Activated T-helper 9 cell treated with anti-CD3 and anti-CD28 coated beads, Interleukin-2, amount 50 U/mL, for 16 hours (primary cell): ENCODE results near the gene SORCS3.

Source experiments
- DNase-seq: peaks from one replicate; pipeline ENCODE4 v3.0.0-alpha.2; 2020; ENCODE audit warnings: low read depth

Gene SORCS3

GRCh38 chr10:105189463-105189800 lies 548.3 kb downstream of the SORCS3 start:
- no peak for DNase-seq

GRCh38 chr10:105192146-105192545 lies 551.1 kb downstream of the SORCS3 start:
- no peak for DNase-seq

DNA sequence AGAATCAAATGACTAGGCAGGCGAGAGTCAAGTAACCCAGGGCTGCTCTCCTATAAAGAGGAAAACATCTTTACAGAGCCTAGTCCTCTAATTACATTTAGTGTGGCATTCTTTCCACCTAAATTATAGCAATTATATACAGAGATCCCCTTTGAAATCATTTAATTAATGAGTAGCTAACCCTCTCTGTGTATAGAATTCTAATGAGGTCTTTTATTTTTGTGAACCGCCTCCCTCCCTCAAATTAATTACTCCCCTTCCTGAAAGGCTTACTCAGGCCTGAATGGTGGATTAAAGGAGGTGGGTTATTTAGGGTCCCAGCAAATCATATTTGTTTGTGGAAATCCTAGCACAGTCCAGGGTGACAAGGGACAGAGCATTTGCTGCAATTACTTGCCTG lies 551.8 kb downstream of the SORCS3 start:
- no peak for DNase-seq

- DNase-seq: no peak
Measured at GRCh38 chr10:105195831-105196230, 554.7 kb downstream of the SORCS3 start.

DNA sequence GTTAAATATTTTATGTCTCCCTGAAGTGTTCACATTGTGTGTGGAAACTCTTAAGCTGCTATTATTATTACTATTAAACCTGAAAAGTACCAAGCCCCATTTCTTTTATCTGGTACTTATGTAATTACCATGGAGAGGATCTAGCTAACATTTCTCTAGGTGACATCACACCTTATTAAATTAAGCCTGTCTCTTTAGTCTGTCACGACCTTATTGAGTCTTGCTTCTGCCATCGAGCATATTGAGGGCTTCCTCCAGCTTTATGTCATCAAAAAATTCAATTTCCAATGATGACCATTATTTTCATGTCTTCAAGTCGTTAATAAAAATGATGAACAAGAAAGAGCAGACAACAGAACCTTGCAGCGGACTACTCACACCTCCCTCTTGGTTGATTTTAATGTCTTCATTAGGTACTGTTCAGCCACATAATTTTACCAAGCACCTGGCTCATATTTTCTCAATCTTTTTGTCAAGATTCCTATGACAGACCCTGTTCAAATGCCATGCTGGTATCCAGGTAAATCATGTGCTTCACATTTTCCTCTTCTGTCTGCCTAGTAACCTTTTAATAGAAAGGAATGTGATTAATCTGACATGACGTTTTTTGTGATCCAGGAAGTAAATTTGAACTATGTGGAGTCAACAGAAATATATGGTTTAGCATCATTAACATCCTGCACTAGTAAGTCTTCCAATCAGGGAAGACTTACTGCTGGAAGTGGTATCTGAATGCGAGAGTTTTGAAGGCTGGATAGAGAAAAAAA lies 556.7 kb downstream of the SORCS3 start:
- no peak for DNase-seq

- no peak for DNase-seq
Measured at GRCh38 chr10:105206616-105207015, 565.5 kb downstream of the SORCS3 start.

DNA sequence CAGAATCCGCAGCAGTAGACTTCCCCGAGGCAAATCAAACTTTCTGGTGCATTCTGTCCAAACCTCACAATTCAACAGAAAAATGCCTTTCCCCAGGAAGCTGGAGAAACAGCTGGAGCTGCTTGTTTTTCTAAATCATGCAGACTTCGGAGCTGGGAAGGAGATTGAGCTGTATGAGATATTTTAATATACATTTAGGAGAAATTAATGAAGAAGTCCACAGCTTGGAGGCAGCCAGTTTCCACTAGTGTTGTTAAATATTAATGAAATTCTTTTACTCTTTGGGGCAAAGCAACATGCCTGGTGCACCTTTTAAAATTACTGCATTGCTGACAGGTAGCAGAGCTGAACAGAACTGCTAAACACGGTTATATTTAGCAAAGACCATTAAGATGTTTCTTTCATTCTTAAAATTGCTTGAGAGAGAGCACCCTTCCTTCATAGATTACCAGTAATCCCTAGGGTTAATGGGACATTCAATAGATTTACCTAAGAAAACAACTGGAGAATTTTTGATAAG lies 566.4 kb downstream of the SORCS3 start:
- DNase-seq: no peak

GRCh38 chr10:105210546-105210945 lies 569.5 kb downstream of the SORCS3 start:
- no peak for DNase-seq

DNA sequence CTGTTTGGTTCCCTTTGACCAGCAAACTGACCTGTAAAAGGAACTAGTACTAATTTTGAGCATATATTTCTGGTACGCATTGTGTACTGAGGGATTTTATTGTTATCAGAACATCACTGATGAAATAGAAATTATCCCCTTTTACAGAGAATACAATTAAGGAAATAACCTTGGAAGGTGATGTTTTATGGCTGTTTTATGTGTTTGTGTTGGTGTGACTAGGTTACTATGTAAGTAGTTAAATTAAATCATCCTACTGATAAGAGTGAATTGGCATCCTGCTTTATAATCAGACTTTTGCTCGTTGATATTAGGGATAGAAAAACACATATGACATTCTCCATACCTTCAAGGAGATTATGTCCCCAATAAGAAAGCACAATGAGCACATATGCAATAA lies 596.6 kb downstream of the SORCS3 start:
- DNase-seq: no peak

- DNase-seq: no peak
Measured at GRCh38 chr10:105239311-105240219, 598.5 kb downstream of the SORCS3 start.

DNA sequence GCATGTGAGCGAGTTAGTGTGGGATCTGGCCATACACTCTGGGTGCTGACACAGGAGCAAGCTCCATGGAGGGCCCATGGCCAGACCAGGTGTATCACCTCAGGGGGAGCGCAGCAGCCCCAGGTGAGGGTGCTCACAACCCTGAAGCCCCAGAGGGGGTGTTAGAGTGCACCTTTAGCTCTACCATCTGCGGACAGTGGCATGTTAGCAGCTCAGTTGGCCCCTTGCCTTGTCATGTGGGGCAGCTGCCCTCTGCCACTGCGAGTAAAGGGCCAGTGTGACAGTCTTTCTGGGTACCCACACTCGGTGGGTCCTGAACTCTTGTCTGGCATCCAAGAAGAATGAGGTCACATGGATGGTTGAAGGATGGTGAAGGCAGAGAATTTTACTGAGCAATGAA lies 600.2 kb downstream of the SORCS3 start:
- DNase-seq: no peak

GRCh38 chr10:105243381-105243780 lies 602.3 kb downstream of the SORCS3 start:
- no peak for DNase-seq

DNA sequence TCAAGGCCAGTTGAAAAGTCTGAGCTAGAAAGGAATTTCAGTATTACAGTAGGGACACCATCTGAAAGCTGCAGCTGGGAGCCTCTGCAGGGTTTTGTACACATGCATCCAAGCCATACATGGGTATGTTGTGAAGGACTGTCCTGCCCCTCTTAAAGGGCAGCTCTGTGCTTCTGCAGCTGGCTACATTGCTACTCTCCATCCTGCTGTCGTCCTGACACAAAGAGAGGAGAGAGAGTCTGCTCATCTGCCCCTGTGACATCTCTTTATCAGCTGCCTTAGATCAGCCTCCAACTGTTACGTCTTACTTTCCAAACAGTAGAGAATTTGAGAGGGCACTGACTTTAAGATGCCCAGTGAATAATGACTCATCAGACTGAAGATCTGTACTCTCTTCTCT lies 602.7 kb downstream of the SORCS3 start:
- no peak for DNase-seq

DNA sequence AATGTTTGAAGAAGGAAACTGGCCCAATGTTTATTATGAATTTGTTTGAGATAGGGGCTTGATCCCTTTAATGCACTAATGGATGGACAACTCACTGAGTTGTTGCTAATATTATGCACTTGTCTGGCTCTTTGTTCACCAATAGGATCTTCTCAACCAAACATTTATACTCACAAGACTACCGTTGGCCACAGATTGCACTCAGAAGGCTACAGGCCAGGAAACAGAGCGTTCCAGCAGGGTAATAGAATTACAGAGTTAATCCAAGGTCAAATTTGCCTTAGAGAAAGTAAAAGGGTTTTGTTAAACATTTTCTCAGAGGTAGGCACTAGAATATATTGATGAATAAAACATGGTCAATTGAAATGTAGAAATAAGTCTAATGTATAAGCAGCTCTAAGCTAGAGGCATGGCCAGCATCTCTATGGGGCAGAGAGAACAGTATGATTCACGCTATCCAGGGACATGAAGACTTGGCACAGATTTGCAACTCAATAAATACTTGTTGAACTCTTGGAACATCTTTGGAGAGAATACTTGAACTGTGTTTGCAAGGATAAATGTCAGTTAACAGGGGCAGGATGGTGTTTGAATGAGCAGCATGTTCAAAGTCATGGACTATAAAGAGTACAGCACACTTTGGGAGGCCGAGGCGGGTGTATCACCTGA lies 606.9 kb downstream of the SORCS3 start:
- DNase-seq: no peak

GRCh38 chr10:105252911-105253310 lies 611.8 kb downstream of the SORCS3 start:
- DNase-seq: no peak

DNA sequence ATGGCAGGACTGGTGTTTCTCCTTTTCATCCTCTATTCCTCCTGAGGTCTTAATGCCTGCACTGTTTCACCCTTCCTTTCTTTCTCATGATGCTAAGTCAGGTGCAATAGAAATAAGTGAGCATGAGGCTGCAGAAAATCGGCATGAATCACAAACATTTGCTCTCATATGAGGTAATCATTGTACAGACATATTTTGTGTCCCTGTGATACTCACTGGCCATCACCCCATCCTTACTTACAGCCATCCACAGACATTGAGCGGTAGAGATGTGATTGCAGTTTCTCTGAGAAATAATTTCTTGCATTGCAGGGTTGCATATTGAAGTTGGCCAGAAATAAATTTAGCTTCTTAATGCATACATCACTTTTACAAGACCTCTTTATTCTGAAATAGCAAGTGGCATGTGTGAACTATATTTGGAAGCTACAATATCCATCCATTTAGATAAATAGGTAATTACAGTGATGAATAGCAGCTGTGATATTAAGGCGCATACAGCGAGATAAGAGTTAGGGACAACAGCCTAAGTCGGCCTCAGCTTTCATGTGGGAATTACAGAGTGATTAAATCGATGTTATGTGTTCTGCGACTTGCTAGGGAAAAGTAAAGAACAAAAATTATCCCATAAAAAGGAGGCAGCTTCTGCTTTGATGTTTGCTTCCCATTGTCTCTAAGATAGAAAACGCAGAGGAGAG lies 612.6 kb downstream of the SORCS3 start:
- no peak for DNase-seq

- no peak for DNase-seq
Measured at GRCh38 chr10:105258036-105258673, 617.1 kb downstream of the SORCS3 start.

DNA sequence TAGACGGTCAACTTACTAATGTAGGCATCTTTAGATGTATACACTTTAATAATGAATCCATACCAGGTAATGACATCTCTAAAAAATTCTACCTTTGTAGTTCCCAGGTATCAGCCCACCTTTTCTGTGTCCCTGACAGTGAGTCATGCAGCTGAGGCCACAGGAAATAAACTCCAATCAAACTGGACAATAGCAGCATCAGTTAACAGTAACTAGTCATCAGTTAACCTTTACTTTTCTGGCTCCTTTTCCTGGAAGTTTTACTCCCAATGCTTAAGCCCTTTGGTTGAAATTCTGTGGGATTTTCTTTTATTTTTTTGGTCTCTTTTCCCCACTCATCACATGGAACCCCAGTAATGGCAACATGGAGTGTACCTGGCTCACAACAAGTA lies 617.6 kb downstream of the SORCS3 start:
- no peak for DNase-seq

- no peak for DNase-seq
Measured at GRCh38 chr10:105259201-105259600, 618.1 kb downstream of the SORCS3 start.

- DNase-seq: no peak
Measured at GRCh38 chr10:105262666-105263065, 621.6 kb downstream of the SORCS3 start.

- DNase-seq: no peak
Measured at GRCh38 chr10:105266966-105267539, 626.0 kb downstream of the SORCS3 start.
